ENCODE results near the gene ABLIM2. TPM values are rescaled to one million over a fixed set of nuclear protein-coding genes. Genes with fewer than 3 reads are reported as not detected.

The ABLIM2 gene
- total and polyA plus RNA-seq, 2 experiments from 2014 or later: 1.5 to 4.3 TPM

DNA sequence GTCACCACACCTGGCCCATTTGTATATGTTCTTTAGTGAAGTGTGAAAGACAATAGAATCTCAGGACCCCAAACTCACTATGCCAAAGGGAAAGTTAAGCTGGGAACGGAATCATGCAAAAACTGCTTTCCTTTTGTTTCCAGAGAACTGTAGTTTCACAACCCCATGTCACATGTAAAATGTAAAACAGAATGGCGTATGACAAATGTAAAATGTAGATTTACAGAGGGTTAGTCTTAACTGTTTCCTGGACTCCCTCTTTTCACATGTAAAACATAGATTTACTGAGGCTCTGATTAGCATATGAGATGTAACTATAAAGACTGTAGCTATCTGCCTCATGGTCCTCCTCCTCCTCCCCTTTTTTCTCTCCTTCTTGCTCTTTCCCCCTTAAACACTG lies 66.3 kb downstream of the ABLIM2 start:
- H3K27ac Mint-ChIP-seq: no peak overlapping the region
- no peak for DNase-seq (ENCODE audit: low spot score)
- no peak overlapping the region for H3K4me3 ChIP-seq
- H3K9me3 Mint-ChIP-seq: peaks cover 30% of the 10 kb centered on the region
- TF ChIP-seq EZH2 (IDR thresholded peaks at IDR 0.05; ENCODE audit: low read depth, unreplicated experiment) (no peak), NANOG (IDR thresholded peaks at IDR 0.05; ENCODE audit: borderline replicate concordance) (no peak), JUNB (IDR thresholded peaks at IDR 0.05; ENCODE audit: unreplicated experiment) (no peak), STAT1 (IDR thresholded peaks at IDR 0.05; ENCODE audit: unreplicated experiment) (no peak), EZH2phosphoT487 (IDR thresholded peaks at IDR 0.05; ENCODE audit: unreplicated experiment) (no peak), ZNF114 (CRISPR knock-in tag; IDR thresholded peaks at IDR 0.05) (no peak), CREB1 (CRISPR knock-in tag; IDR thresholded peaks at IDR 0.05; ENCODE audit: low read depth) (no peak), POLR2AphosphoS5 (IDR thresholded peaks at IDR 0.05; ENCODE audit: low read depth) (no peak), ZNF331 (CRISPR knock-in tag; IDR thresholded peaks at IDR 0.05; ENCODE audit: low read depth) (no peak)
- TF ChIP-seq, protein P1, sequence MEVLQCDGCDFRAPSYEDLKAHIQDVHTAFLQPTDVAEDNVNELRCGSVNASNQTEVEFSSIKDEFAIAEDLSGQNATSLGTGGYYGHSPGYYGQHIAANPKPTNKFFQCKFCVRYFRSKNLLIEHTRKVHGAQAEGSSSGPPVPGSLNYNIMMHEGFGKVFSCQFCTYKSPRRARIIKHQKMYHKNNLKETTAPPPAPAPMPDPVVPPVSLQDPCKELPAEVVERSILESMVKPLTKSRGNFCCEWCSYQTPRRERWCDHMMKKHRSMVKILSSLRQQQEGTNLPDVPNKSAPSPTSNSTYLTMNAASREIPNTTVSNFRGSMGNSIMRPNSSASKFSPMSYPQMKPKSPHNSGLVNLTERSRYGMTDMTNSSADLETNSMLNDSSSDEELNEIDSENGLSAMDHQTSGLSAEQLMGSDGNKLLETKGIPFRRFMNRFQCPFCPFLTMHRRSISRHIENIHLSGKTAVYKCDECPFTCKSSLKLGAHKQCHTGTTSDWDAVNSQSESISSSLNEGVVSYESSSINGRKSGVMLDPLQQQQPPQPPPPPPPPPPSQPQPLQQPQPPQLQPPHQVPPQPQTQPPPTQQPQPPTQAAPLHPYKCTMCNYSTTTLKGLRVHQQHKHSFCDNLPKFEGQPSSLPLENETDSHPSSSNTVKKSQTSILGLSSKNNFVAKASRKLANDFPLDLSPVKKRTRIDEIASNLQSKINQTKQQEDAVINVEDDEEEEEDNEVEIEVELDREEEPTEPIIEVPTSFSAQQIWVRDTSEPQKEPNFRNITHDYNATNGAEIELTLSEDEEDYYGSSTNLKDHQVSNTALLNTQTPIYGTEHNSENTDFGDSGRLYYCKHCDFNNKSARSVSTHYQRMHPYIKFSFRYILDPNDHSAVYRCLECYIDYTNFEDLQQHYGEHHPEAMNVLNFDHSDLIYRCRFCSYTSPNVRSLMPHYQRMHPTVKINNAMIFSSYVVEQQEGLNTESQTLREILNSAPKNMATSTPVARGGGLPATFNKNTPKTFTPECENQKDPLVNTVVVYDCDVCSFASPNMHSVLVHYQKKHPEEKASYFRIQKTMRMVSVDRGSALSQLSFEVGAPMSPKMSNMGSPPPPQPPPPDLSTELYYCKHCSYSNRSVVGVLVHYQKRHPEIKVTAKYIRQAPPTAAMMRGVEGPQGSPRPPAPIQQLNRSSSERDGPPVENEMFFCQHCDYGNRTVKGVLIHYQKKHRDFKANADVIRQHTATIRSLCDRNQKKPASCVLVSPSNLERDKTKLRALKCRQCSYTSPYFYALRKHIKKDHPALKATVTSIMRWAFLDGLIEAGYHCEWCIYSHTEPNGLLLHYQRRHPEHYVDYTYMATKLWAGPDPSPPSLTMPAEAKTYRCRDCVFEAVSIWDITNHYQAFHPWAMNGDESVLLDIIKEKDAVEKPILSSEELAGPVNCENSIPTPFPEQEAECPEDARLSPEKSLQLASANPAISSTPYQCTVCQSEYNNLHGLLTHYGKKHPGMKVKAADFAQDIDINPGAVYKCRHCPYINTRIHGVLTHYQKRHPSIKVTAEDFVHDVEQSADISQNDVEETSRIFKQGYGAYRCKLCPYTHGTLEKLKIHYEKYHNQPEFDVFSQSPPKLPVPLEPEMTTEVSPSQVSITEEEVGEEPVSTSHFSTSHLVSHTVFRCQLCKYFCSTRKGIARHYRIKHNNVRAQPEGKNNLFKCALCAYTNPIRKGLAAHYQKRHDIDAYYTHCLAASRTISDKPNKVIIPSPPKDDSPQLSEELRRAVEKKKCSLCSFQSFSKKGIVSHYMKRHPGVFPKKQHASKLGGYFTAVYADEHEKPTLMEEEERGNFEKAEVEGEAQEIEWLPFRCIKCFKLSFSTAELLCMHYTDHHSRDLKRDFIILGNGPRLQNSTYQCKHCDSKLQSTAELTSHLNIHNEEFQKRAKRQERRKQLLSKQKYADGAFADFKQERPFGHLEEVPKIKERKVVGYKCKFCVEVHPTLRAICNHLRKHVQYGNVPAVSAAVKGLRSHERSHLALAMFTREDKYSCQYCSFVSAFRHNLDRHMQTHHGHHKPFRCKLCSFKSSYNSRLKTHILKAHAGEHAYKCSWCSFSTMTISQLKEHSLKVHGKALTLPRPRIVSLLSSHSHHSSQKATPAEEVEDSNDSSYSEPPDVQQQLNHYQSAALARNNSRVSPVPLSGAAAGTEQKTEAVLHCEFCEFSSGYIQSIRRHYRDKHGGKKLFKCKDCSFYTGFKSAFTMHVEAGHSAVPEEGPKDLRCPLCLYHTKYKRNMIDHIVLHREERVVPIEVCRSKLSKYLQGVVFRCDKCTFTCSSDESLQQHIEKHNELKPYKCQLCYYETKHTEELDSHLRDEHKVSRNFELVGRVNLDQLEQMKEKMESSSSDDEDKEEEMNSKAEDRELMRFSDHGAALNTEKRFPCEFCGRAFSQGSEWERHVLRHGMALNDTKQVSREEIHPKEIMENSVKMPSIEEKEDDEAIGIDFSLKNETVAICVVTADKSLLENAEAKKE (CRISPR knock-in tag; IDR thresholded peaks at IDR 0.05): no peak
- TF ChIP-seq, protein P2, sequence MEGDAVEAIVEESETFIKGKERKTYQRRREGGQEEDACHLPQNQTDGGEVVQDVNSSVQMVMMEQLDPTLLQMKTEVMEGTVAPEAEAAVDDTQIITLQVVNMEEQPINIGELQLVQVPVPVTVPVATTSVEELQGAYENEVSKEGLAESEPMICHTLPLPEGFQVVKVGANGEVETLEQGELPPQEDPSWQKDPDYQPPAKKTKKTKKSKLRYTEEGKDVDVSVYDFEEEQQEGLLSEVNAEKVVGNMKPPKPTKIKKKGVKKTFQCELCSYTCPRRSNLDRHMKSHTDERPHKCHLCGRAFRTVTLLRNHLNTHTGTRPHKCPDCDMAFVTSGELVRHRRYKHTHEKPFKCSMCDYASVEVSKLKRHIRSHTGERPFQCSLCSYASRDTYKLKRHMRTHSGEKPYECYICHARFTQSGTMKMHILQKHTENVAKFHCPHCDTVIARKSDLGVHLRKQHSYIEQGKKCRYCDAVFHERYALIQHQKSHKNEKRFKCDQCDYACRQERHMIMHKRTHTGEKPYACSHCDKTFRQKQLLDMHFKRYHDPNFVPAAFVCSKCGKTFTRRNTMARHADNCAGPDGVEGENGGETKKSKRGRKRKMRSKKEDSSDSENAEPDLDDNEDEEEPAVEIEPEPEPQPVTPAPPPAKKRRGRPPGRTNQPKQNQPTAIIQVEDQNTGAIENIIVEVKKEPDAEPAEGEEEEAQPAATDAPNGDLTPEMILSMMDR (conservative IDR thresholded peaks at IDR 0.05; ENCODE audit: low read depth in 2 of 2): no peak
- TF ChIP-seq, protein P3, sequence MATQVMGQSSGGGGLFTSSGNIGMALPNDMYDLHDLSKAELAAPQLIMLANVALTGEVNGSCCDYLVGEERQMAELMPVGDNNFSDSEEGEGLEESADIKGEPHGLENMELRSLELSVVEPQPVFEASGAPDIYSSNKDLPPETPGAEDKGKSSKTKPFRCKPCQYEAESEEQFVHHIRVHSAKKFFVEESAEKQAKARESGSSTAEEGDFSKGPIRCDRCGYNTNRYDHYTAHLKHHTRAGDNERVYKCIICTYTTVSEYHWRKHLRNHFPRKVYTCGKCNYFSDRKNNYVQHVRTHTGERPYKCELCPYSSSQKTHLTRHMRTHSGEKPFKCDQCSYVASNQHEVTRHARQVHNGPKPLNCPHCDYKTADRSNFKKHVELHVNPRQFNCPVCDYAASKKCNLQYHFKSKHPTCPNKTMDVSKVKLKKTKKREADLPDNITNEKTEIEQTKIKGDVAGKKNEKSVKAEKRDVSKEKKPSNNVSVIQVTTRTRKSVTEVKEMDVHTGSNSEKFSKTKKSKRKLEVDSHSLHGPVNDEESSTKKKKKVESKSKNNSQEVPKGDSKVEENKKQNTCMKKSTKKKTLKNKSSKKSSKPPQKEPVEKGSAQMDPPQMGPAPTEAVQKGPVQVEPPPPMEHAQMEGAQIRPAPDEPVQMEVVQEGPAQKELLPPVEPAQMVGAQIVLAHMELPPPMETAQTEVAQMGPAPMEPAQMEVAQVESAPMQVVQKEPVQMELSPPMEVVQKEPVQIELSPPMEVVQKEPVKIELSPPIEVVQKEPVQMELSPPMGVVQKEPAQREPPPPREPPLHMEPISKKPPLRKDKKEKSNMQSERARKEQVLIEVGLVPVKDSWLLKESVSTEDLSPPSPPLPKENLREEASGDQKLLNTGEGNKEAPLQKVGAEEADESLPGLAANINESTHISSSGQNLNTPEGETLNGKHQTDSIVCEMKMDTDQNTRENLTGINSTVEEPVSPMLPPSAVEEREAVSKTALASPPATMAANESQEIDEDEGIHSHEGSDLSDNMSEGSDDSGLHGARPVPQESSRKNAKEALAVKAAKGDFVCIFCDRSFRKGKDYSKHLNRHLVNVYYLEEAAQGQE (IDR thresholded peaks at IDR 0.05; ENCODE audit: unreplicated experiment): no peak
- TF ChIP-seq, protein P4, sequence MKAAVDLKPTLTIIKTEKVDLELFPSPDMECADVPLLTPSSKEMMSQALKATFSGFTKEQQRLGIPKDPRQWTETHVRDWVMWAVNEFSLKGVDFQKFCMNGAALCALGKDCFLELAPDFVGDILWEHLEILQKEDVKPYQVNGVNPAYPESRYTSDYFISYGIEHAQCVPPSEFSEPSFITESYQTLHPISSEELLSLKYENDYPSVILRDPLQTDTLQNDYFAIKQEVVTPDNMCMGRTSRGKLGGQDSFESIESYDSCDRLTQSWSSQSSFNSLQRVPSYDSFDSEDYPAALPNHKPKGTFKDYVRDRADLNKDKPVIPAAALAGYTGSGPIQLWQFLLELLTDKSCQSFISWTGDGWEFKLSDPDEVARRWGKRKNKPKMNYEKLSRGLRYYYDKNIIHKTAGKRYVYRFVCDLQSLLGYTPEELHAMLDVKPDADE (IDR thresholded peaks at IDR 0.05): no peak
- H3K4me1 ChIP-seq (ENCODE audit: insufficient read depth): no peaks in the 10 kb centered on the region
- no peaks in the 10 kb centered on the region for H3K9me2 ChIP-seq (ENCODE audit: insufficient read depth)
- H3F3A ChIP-seq (replicated peaks; ENCODE audit: low read depth): 0 out of 2 replicates have a peak, but pooled peaks cover 4% of the 10 kb centered on the region
- H3K27me3 Mint-ChIP-seq (ENCODE audit: insufficient read depth, low read depth, poor library complexity): peaks cover 4% of the 10 kb centered on the region
- no peaks in the 10 kb centered on the region; the same call in 1 of the 2 replicates for H3K36me3 ChIP-seq (ENCODE audit: insufficient read depth)
- no peak for ATAC-seq
- H3K79me2 ChIP-seq (replicated peaks; ENCODE audit: insufficient read depth): no peaks in the 10 kb centered on the region
- no peaks in the 10 kb centered on the region for H4K20me1 ChIP-seq (replicated peaks; ENCODE audit: insufficient read depth)
- no peak overlapping the region for H3K4me2 ChIP-seq
- no peak overlapping the region for H2AFZ ChIP-seq
- H3K36me3 Mint-ChIP-seq (ENCODE audit: low read depth): peaks cover 27% of the 10 kb centered on the region
- H3K27me3 ChIP-seq (ENCODE audit: insufficient read depth): no peaks in the 10 kb centered on the region
- H3K4me1 Mint-ChIP-seq: peaks cover 7% of the 10 kb centered on the region; the same call in 2 of the 3 replicates
- no peak overlapping the region for H3K27ac ChIP-seq (ENCODE audit: low read depth)
- no peak overlapping the region for H3K4me3 Mint-ChIP-seq
